ENCODE results near the gene KCNMA1. TPM values are rescaled to one million over a fixed set of nuclear protein-coding genes. Genes with fewer than 3 reads are reported as not detected.

KCNMA1 gene
- total and polyA plus RNA-seq, 3 donors from 2014 or later, result 13.6 to 36.1 (median 24.7) TPM

- Histone ChIP-seq H3K27me3 (no peaks in the 10 kb centered on the region), H3K27ac (no peak overlapping the region), H3K4me3 (no peak overlapping the region), H3K4me1 (no peaks in the 10 kb centered on the region), H3K36me3 (ENCODE audit: low read depth, missing control alignments) (no peaks in the 10 kb centered on the region), H3K9me3 (no peaks in the 10 kb centered on the region)
- no peak for TF ChIP-seq CTCF (IDR thresholded peaks at IDR 0.05)
- TF ChIP-seq POLR2A (IDR thresholded peaks at IDR 0.05), result no peak
- DNase-seq, result no peak
- WGBS, 2 donors, result 65 to 75% methylated on average over 6 of the region's 6 CpGs
- intact Hi-C loops (cut with DNase I; ENCODE audit: low total_unique reads), result no loop called here
Observed at GRCh38 chr10:77614778-77615625, 22.6 kb downstream of the KCNMA1 start.

DNA sequence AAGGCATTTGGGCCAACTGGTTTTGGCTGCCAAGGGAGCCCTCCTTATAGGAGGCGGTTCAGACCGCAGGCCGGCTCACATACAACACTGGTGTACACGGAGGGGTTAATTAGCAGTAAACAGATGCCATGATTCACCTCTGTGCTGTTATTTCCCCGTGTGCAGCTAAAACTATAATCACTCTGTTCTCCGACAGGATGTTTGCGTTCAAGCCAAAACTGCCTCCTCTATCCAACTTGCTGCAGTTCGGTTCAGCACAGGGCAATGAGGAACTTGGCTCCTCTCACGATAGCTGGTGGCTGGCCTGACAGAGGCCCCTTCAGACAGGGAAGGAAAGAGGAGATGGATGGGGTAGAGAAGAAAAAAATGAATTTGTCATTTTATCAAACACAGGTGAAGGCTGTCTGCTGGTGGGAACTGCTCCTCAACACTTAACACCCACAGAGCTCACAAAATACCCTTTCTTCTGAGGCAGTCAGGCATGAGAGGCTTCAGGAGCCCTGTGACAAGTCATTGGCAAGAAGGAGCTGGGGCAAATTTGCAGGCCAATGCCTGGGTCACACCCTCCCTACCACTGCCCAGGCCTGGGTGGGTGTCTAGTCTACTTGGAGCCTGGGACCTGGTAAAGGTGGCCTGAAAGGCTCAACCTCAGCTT, 24.0 kb downstream of the KCNMA1 start:
- Histone ChIP-seq H3K36me3 (ENCODE audit: low read depth, missing control alignments) (no peaks in the 10 kb centered on the region), H3K27ac (no peak overlapping the region), H3K4me3 (no peak overlapping the region), H3K4me1 (no peaks in the 10 kb centered on the region), H3K9me3 (no peaks in the 10 kb centered on the region), H3K27me3 (no peaks in the 10 kb centered on the region)
- no peak for DNase-seq
- intact Hi-C loops (cut with DNase I; ENCODE audit: low total_unique reads), result no loop called here
- 52 to 64% methylated on average over 9 of the region's 9 CpGs for WGBS, 2 donors
- TF ChIP-seq POLR2A (IDR thresholded peaks at IDR 0.05) (no peak), CTCF (IDR thresholded peaks at IDR 0.05) (no peak)

- Histone ChIP-seq H3K9me3 (no peaks in the 10 kb centered on the region), H3K27ac (no peak overlapping the region), H3K27me3 (no peaks in the 10 kb centered on the region), H3K36me3 (ENCODE audit: low read depth, missing control alignments) (no peaks in the 10 kb centered on the region), H3K4me3 (no peak overlapping the region), H3K4me1 (no peaks in the 10 kb centered on the region)
- TF ChIP-seq POLR2A (IDR thresholded peaks at IDR 0.05) (no peak), CTCF (IDR thresholded peaks at IDR 0.05) (no peak)
- intact Hi-C loops (cut with DNase I; ENCODE audit: low total_unique reads), result no loop called here
- WGBS, 2 donors, result 93 to 96% methylated on average over 2 of the region's 2 CpGs
- no peak for DNase-seq
Observed at GRCh38 chr10:77611670-77612069, 25.9 kb downstream of the KCNMA1 start.

- DNase-seq, result no peak
- H3K4me3 ChIP-seq, result no peak overlapping the region
- no peaks in the 10 kb centered on the region for H3K27me3 ChIP-seq
- H3K27ac ChIP-seq, result no peak overlapping the region
- intact Hi-C loops (cut with DNase I; ENCODE audit: low total_unique reads), result no loop called here
- no peaks in the 10 kb centered on the region for H3K4me1 ChIP-seq
- no peaks in the 10 kb centered on the region for H3K9me3 ChIP-seq
- TF ChIP-seq CTCF (IDR thresholded peaks at IDR 0.05), result no peak
- TF ChIP-seq POLR2A (IDR thresholded peaks at IDR 0.05), result no peak
- no peaks in the 10 kb centered on the region for H3K36me3 ChIP-seq (ENCODE audit: low read depth, missing control alignments)
- 89 to 90% methylated on average over 5 of the region's 5 CpGs for WGBS, 2 donors
Observed at GRCh38 chr10:77611221-77611620, 26.4 kb downstream of the KCNMA1 start.
